ENCODE results near the gene CERS1. TPM values are rescaled to one million over a fixed set of nuclear protein-coding genes. Genes with fewer than 3 reads are reported as not detected.

Gene CERS1
- total RNA-seq, 1 experiment from 2014 or later = 0.96 TPM

- Histone ChIP-seq H3K27ac (ENCODE audit: low read depth, low read length) (no peak overlapping the region; the same call in 1 of the 2 replicates), H3K9me2 (ENCODE audit: insufficient read depth) (no peaks in the 10 kb centered on the region), H4K20me1 (ENCODE audit: insufficient read depth) (peaks cover 22% of the 10 kb centered on the region; the same call in 1 of the 2 replicates), H3K4me1 (ENCODE audit: control insufficient read depth in 1 of 2, insufficient read depth in 2 of 2, low read length in 2 of 2) (0 out of 4 replicates have a peak, but pooled peaks cover 0 to 4% of the 10 kb centered on the region in 2 experiments), H3K27me3 (ENCODE audit: insufficient read depth, low read length) (no peaks in the 10 kb centered on the region), H3K79me2 (ENCODE audit: insufficient read depth, low read length) (peaks cover 94% of the 10 kb centered on the region), H3K4me3 (replicated peaks in 1 of 2; ENCODE audit: low read depth in 1 of 2, low read length in 2 of 2) (no peak overlapping the region), H3K9me3 (ENCODE audit: control insufficient read depth in 1 of 2, insufficient read depth in 1 of 2, low read depth in 1 of 2, low read length in 2 of 2) (no peaks in the 10 kb centered on the region), H3K9ac (ENCODE audit: low read length) (no peak overlapping the region), H3K4me2 (ENCODE audit: low read length) (no peak overlapping the region), H2AFZ (ENCODE audit: low read depth, low read length, poor library complexity, severe bottlenecking) (no peak overlapping the region), H3K36me3 (ENCODE audit: control insufficient read depth in 1 of 2, insufficient read depth in 2 of 2, low read length in 2 of 2) (peaks cover 24 to 47% of the 10 kb centered on the region in 2 experiments)
- no peak for DNase-seq (ENCODE audit: low read depth, low spot score)
- TF ChIP-seq RAD21 (IDR thresholded peaks at IDR 0.05; ENCODE audit: low read depth) = peak; percentile 88
- TF ChIP-seq, protein P1, sequence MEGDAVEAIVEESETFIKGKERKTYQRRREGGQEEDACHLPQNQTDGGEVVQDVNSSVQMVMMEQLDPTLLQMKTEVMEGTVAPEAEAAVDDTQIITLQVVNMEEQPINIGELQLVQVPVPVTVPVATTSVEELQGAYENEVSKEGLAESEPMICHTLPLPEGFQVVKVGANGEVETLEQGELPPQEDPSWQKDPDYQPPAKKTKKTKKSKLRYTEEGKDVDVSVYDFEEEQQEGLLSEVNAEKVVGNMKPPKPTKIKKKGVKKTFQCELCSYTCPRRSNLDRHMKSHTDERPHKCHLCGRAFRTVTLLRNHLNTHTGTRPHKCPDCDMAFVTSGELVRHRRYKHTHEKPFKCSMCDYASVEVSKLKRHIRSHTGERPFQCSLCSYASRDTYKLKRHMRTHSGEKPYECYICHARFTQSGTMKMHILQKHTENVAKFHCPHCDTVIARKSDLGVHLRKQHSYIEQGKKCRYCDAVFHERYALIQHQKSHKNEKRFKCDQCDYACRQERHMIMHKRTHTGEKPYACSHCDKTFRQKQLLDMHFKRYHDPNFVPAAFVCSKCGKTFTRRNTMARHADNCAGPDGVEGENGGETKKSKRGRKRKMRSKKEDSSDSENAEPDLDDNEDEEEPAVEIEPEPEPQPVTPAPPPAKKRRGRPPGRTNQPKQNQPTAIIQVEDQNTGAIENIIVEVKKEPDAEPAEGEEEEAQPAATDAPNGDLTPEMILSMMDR (IDR thresholded peaks at IDR 0.05 in 2 of 3, conservative IDR thresholded peaks at IDR 0.05 in 1 of 3; ENCODE audit: borderline replicate concordance in 1 of 3, insufficient read depth in 1 of 3, low read depth in 2 of 3, low read length in 2 of 3) = peak; percentile 74 to 90 (median 87); a peak in 5 of 6 replicates
- TF ChIP-seq, protein P2, sequence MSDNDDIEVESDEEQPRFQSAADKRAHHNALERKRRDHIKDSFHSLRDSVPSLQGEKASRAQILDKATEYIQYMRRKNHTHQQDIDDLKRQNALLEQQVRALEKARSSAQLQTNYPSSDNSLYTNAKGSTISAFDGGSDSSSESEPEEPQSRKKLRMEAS (IDR thresholded peaks at IDR 0.05) = no peak
- ChIA-PET RAD21 (ENCODE audit: low non-redundant PET in 1 of 2, low total read pairs in 2 of 2, uncharacterized antibody in 2 of 2, unreplicated experiment in 2 of 2) (no interaction called here), CTCF (interaction anchor here (0.7 to 2.8 kb wide), 15 partner anchors 9 to 406 kb away, joined by 3 to 39 read pairs (median 5); partner anchors contain the start of genes REX1BD and UPF1), POLR2A (interaction anchor here (0.9 kb wide), 1 partner anchor 14 kb away, joined by 4 read pairs; no protein-coding TSS in a partner anchor)
- peak; percentile 95 for ATAC-seq
- intact Hi-C loops (cut with micrococcal nuclease) = loop anchor here (1.0 to 5.0 kb wide), 3 partner anchors 76 to 395 kb away; no protein-coding TSS in a partner anchor
- BruUV-seq (replicated peaks) = no TSS peak
Observed at GRCh38 chr19:18846862-18847548, 49.0 kb downstream of the CERS1 start.

GRCh38 chr19:18845961-18846360 lies 50.0 kb downstream of the CERS1 start:
- Histone ChIP-seq H3K4me1 (ENCODE audit: control insufficient read depth in 1 of 2, insufficient read depth in 2 of 2, low read length in 2 of 2) (0 out of 4 replicates have a peak, but pooled peaks cover 0 to 4% of the 10 kb centered on the region in 2 experiments), H3K79me2 (ENCODE audit: insufficient read depth, low read length) (peaks cover 99% of the 10 kb centered on the region), H3K36me3 (ENCODE audit: control insufficient read depth in 1 of 2, insufficient read depth in 2 of 2, low read length in 2 of 2) (peaks cover 17 to 37% of the 10 kb centered on the region in 2 experiments), H3K4me3 (replicated peaks in 1 of 2; ENCODE audit: low read depth in 1 of 2, low read length in 2 of 2) (no peak overlapping the region), H3K27me3 (ENCODE audit: insufficient read depth, low read length) (no peaks in the 10 kb centered on the region), H3K4me2 (ENCODE audit: low read length) (no peak overlapping the region), H3K9me2 (ENCODE audit: insufficient read depth) (no peaks in the 10 kb centered on the region), H3K9ac (ENCODE audit: low read length) (no peak overlapping the region), H4K20me1 (ENCODE audit: insufficient read depth) (peaks cover 22% of the 10 kb centered on the region; the same call in 1 of the 2 replicates), H2AFZ (ENCODE audit: low read depth, low read length, poor library complexity, severe bottlenecking) (no peak overlapping the region), H3K27ac (ENCODE audit: low read depth, low read length) (no peak overlapping the region; the same call in 1 of the 2 replicates), H3K9me3 (ENCODE audit: control insufficient read depth in 1 of 2, insufficient read depth in 1 of 2, low read depth in 1 of 2, low read length in 2 of 2) (no peaks in the 10 kb centered on the region)
- BruUV-seq (replicated peaks) = no TSS peak
- DNase-seq (ENCODE audit: low read depth, low spot score) = no peak
- no peak for TF ChIP-seq FOSL1 (IDR thresholded peaks at IDR 0.05; ENCODE audit: low read depth)
- RAD21 ChIA-PET (ENCODE audit: low non-redundant PET in 1 of 2, low total read pairs in 2 of 2, uncharacterized antibody in 2 of 2, unreplicated experiment in 2 of 2) = no interaction called here
- POLR2A ChIA-PET = no interaction called here
- no peak for ATAC-seq
- CTCF ChIA-PET = interaction anchor here (2.8 kb wide), 1 partner anchor 255 kb away, joined by 39 read pairs; the partner anchor contains the start of gene REX1BD
- intact Hi-C loops (cut with micrococcal nuclease) = loop anchor here (2.0 to 5.0 kb wide), 2 partner anchors 255 to 394 kb away; no protein-coding TSS in a partner anchor

Measured in HCT116 (cell line).